M059J (cell line): ENCODE measurements around the gene ANAPC13. TPM values are rescaled to one million over a fixed set of nuclear protein-coding genes. Genes with fewer than 3 reads are reported as not detected.

Experiments
- DNase-seq: peaks from one replicate; pipeline ENCODE4 v3.0.0-alpha.2; 2012; ENCODE audit warnings: low read depth
- total RNA-seq: library from RNA; depleted of rRNA; stranded (reverse); fragments of >200 nt; shearing (Covaris generic); gene quantifications from 2 replicates; pipeline ENCODE4 v1.2.3, GENCODE V29; 2014

Gene ANAPC13
- total RNA-seq, 1 experiment from 2014 or later: 216 TPM

GRCh38 chr3:134483195-134483900 lies 2.4 kb downstream of the ANAPC13 start:
- DNase-seq: peak; percentile 98

DNA sequence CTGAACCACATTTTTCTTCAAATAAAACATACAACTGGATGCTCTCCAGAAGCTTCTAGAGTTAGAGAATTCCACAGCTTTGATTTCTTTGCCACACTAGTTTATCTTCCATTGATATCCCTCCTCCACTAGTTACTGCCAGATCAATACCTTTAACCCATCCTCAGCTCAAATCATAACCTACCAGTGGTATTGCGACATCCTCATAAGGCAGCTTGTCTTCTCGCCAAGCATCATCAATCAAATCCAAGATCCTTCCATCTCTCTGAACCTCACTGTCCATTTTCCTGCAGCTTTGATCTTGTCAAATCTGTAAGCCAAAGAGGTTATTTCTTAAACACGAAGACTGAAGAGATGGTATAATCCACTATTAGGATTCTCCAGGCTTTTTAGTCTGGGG lies 3.2 kb downstream of the ANAPC13 start:
- no peak for DNase-seq

- peak; percentile 67 for DNase-seq
These were observed 4.6 kb downstream of the ANAPC13 start for GRCh38 chr3:134481166-134481565.

GRCh38 chr3:134480546-134480945 lies 5.2 kb downstream of the ANAPC13 start:
- DNase-seq: no peak

GRCh38 chr3:134477938-134478337 lies 7.8 kb downstream of the ANAPC13 start:
- DNase-seq: peak; percentile 83

- DNase-seq: peak; percentile 75
These were observed 8.8 kb downstream of the ANAPC13 start for GRCh38 chr3:134477002-134477401.

DNA sequence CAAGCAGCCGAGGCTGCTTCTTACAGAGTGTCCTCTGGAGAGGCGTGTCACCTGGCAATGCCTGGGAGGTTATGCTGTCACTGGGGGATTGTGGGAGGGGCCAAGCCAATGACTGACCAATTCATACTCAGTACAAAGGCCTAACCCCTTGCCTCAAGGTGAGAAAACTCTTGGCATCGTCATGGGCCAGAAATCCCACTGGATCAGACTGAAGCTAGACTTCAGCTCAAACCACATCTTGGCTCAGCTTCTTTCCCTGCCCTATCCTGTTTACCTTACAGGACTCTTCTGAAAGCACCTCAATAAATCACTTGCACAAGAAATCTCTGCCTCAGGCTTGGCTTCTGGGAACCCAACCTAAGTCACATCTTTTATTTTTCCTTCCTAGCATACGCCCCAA lies 9.5 kb downstream of the ANAPC13 start:
- DNase-seq: peak; percentile 96

- DNase-seq: no peak
These were observed 10.8 kb downstream of the ANAPC13 start for GRCh38 chr3:134474956-134475355.

DNA sequence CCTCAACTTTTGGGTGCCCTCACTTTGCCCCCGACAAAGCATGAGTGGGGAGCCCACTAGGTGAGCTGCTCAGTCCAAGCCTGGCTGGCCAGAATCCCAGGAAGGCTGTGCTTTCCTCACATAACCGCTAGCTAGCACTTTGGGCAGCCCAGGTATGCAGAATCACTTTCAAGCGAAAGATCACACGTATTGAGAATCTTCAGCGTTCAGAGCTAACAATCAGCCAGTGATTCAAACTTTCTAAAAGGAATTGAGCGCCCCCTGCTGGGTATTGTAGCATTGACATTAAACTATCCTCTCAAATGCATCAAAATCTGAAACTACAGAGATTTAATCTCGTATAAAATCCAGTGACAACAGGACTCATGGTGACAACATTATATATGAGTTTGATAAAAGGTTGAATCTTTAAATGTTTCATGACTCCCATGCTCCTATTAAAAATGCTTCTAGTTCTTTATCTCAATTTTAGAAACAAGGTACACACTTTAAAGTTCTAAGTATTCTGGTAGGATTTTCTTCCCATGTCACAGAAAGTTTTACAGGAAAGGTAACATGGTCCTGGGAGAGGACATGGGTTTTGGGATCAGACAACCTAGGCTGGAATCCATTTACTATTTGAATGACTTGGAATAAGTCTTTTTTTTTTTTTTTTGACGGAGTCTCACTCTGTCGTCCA lies 11.8 kb downstream of the ANAPC13 start:
- DNase-seq: peak; percentile 87

- no peak for DNase-seq
These were observed 13.0 kb downstream of the ANAPC13 start for GRCh38 chr3:134472831-134473230.

DNA sequence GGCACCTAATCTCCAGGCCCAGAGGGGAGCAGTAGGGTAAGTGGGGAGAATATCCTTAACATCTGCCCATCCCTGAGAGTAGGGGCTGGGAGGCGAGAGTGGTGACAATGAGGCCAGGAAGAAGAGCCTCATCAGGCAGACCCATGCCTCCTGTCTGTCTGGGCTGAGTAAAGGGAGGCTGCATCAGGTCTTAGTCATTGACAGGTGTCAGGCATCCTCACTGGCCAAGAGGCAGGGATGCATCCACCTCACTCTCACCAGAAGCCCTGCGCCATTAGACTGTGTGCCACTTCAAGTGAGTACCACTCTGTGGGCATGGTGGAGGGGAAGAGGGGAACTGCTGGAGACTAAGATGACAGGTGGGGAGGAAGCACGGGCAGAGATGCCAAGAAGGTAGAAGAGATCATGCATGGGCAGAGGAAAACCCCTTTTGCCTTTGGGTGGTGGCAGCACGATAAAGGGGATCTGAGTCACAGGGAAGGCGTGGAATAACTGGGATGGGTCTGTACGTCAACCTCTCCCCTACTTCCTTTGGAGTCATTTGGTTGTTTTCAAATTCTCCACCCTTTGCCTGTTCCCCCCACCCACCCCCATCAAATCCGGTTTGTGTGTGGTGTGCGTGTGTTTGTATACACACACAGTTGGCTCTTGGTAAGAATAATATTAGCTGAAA lies 14.1 kb downstream of the ANAPC13 start:
- peak; percentile 52 for DNase-seq

DNA sequence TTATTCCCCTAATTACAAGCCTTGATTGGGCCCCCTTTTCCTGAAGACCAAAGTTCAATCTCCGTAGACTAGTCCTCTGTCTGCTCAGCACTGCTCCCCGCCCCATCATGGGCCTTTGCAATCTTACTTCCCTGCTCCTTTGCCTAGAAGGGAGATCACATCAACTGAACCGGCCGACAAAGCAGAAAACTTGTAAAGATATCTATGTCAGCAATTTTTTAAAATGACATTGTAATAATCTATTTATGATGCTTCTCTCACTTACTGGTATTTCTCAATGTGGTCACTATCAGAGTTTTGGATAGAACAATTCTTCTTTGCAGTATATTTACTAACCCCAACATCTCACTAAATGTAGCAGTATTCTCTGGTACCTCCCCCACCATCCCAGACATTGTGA lies 17.3 kb downstream of the ANAPC13 start:
- DNase-seq: no peak

DNA sequence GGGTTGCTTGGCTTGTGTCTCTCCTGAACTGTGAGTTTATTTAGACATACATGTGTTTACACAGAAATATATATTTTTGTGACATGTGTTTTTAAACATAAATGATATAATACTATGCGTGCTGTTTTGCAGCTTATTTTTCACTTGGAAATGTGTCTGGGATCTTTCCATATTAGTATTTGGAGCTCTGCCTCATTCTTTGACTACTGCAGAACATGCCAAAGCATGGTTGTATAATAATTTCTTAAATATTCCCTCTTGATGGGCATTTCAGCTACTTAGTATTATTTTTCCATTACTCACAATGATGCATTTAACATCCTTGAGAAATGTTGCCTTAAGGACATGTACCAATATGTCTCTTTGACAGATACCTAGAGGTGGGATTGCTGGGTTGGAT lies 19.5 kb downstream of the ANAPC13 start:
- no peak for DNase-seq

DNA sequence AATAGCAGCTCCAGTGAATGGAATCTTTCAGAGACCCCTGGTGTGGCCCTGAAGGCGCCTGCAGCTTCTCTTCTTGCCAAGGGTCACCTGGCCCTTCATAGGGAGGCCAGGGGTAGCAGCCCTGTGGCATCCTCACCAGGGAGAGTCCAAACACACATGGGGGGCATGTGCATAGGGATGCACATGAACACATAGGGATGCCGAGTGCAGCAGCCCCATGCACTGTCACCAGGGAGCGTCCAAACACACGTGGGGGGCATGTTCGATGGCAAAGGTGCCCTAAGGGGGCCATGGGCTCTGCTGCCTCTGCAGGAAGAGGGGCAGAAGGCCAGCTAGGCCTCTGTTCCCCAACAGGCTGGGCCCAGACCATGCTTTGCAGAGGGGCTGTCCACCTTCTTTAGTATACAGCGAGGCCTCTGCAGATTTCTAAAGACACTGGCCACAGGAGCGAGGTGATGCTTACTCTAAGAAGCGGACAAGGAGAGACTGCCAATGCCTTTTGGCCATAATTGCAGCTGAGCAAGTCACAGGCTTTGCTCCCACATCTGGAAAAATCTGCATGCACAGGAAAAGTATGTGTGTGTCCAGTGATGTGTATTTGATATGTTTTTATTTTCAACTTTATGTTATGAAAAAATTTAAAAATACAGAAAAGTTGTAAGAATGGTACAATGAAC lies 21.0 kb downstream of the ANAPC13 start:
- no peak for DNase-seq

- peak; percentile 98 for DNase-seq
These were observed 21.6 kb downstream of the ANAPC13 start for GRCh38 chr3:134464064-134464688.

DNA sequence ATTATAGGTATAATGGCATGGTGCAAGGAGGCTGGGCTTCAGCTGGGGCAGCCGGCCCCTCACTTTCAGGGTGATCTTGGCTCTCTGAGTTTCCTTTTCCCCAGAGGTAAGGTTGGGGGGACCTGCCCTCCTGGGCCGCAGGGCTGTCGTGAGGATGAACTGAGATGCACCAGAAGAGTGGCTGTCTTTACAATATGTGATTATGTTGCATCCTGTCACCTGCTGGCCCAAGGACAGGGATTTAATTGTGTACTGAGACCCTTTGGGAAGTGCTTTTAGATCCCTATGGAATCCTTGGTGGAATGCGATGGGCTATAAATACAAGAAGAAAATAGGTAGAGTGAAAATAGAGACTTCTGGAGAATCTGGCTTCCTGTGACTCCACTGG lies 22.1 kb downstream of the ANAPC13 start:
- no peak for DNase-seq

DNA sequence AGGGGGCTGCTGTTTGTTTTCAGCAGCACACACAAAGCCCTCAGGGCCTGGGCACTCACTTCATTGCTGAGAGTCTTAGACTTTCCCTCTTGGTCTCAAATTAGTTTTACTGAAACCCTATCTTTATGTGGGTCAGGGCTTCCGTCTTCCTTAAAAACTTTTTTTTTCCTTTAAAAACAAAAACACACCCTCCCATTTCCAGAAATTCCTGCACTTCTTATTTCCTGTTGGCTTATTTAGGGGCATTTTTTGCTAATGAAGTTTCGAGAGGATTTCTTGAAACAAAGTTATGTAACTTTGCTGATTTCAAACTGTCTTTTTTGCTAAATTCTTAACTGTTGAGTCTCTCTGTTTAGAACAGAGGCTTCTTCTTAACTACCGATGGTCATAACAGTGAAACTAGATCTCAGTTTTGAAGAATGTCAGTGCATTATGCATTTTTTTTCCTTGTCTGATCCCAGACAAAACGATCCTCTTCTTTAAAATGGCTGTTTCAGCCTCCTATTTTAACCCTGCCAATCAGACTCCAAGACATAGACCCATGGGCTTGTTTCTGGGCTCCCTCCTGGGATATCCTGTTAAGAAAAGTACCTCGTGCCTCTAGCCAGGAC lies 23.3 kb downstream of the ANAPC13 start:
- peak; percentile 75 for DNase-seq

GRCh38 chr3:134460965-134461364 lies 24.8 kb downstream of the ANAPC13 start:
- DNase-seq: peak; percentile 83

DNA sequence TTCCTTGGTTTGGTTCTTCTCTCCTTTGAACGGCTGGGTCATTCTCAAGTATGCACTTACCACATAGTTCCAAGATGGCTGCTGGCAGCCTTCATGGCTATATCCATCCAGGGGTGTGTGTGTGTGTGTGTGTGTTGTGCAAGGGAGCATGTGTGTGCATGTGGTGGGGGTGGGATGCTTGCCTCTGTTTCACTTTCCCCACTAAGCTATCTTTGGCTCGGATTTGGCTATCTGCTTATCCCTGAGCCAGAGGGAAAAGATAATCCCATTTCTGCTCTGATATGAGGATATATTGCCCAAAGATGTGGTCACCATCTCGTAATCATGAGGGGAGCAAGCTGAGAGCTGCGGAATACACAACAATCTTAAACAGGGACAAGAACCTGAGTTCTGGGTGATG lies 26.2 kb downstream of the ANAPC13 start:
- no peak for DNase-seq

- no peak for DNase-seq
These were observed 27.3 kb downstream of the ANAPC13 start for GRCh38 chr3:134458406-134458945.

GRCh38 chr3:134457376-134458074 lies 28.3 kb downstream of the ANAPC13 start:
- no peak for DNase-seq
